ENCODE data around the gene PPM1K. TPM values are rescaled to one million over a fixed set of nuclear protein-coding genes. Genes with fewer than 3 reads are reported as not detected.

Gene PPM1K
- total and polyA plus RNA-seq, 10 donors: 13.4 to 73.5 (median 45.0) TPM

GRCh38 chr4:88216395-88216794, 68.0 kb downstream of the PPM1K start:
- 88 to 94% (median 93%) methylated on average over 6 of the region's 6 CpGs for WGBS, 5 donors
- Histone ChIP-seq H3K27ac (no peak overlapping the region), H3K4me3 (no peak overlapping the region), H3K9me3 (peaks cover 0 to 5% (median 0%) of the 10 kb centered on the region in 8 donors), H3K27me3 (replicated peaks in 1 of 7) (no peaks in the 10 kb centered on the region), H3K36me3 (no peaks in the 10 kb centered on the region), H3K4me1 (peaks cover 0 to 12% (median 4%) of the 10 kb centered on the region in 6 donors)
- TF ChIP-seq CTCF (IDR thresholded peaks at IDR 0.05 in 8 of 11, conservative IDR thresholded peaks at IDR 0.05 in 3 of 11) (no peak), POLR2A (IDR thresholded peaks at IDR 0.05) (no peak), POLR2AphosphoS5 (IDR thresholded peaks at IDR 0.05) (no peak)
- intact Hi-C loops (cut with DNase I; ENCODE audit: low total_unique reads): no loop called here
- DNase-seq: no peak

GRCh38 chr4:88215351-88215750, 69.0 kb downstream of the PPM1K start:
- H3K4me3 ChIP-seq: no peak overlapping the region
- peaks cover 0 to 12% (median 4%) of the 10 kb centered on the region in 6 donors for H3K4me1 ChIP-seq
- DNase-seq: no peak
- H3K27ac ChIP-seq: no peak overlapping the region
- TF ChIP-seq POLR2AphosphoS5 (IDR thresholded peaks at IDR 0.05) (no peak), POLR2A (IDR thresholded peaks at IDR 0.05) (no peak), CTCF (IDR thresholded peaks at IDR 0.05 in 8 of 11, conservative IDR thresholded peaks at IDR 0.05 in 3 of 11) (no peak)
- intact Hi-C loops (cut with DNase I; ENCODE audit: low total_unique reads): no loop called here
- 68 to 91% (median 74%) methylated on average over 2 of the region's 2 CpGs for WGBS, 5 donors
- no peaks in the 10 kb centered on the region for H3K9me3 ChIP-seq
- no peaks in the 10 kb centered on the region for H3K36me3 ChIP-seq
- H3K27me3 ChIP-seq (replicated peaks in 1 of 7): no peaks in the 10 kb centered on the region

- no peak for DNase-seq
- no peaks in the 10 kb centered on the region for H3K9me3 ChIP-seq
- H3K36me3 ChIP-seq: no peaks in the 10 kb centered on the region
- 46 to 69% (median 54%) methylated on average over 4 of the region's 4 CpGs for WGBS, 5 donors
- H3K27me3 ChIP-seq (replicated peaks in 1 of 7): no peaks in the 10 kb centered on the region
- TF ChIP-seq CTCF (IDR thresholded peaks at IDR 0.05 in 8 of 11, conservative IDR thresholded peaks at IDR 0.05 in 3 of 11) (peak in 4 of 11 experiments; percentile 1 to 28 (median 6)), POLR2AphosphoS5 (IDR thresholded peaks at IDR 0.05) (no peak), POLR2A (IDR thresholded peaks at IDR 0.05) (no peak)
- H3K4me3 ChIP-seq: no peak overlapping the region
- peaks cover 0 to 6% (median 0%) of the 10 kb centered on the region in 6 donors for H3K4me1 ChIP-seq
- no peak overlapping the region for H3K27ac ChIP-seq
- intact Hi-C loops (cut with DNase I; ENCODE audit: low total_unique reads): loop anchor here (5.0 kb wide), 3 partner anchors 180 to 530 kb away; no protein-coding TSS in a partner anchor
Measured at GRCh38 chr4:88212253-88212561, 72.2 kb downstream of the PPM1K start.

GRCh38 chr4:88211473-88212252, 72.7 kb downstream of the PPM1K start:
- TF ChIP-seq POLR2AphosphoS5 (IDR thresholded peaks at IDR 0.05): no peak
- peak; percentile 35 to 79 (median 66) for TF ChIP-seq CTCF (IDR thresholded peaks at IDR 0.05 in 8 of 11, conservative IDR thresholded peaks at IDR 0.05 in 3 of 11)
- Histone ChIP-seq H3K4me1 (peaks cover 0 to 6% (median 0%) of the 10 kb centered on the region in 6 donors), H3K36me3 (no peaks in the 10 kb centered on the region), H3K4me3 (no peak overlapping the region), H3K27ac (no peak overlapping the region), H3K9me3 (no peaks in the 10 kb centered on the region), H3K27me3 (replicated peaks in 1 of 7) (no peaks in the 10 kb centered on the region)
- 60 to 66% (median 64%) methylated on average over 18 of the region's 18 CpGs for WGBS, 5 donors
- DNase-seq: no peak
- intact Hi-C loops (cut with DNase I; ENCODE audit: low total_unique reads): loop anchor here (5.0 kb wide), 3 partner anchors 179 to 529 kb away; no protein-coding TSS in a partner anchor
